Measurements from ENCODE around the gene TMCO4.
A peak's percentile ranks its signal among the peaks of the same experiment; 100 is the strongest.
"Not testable (repeated sequence)": the region's sequence is repeated elsewhere in the genome, so short reads cannot be mapped to it uniquely, and the experiment has no call there.

Gene TMCO4

DNA sequence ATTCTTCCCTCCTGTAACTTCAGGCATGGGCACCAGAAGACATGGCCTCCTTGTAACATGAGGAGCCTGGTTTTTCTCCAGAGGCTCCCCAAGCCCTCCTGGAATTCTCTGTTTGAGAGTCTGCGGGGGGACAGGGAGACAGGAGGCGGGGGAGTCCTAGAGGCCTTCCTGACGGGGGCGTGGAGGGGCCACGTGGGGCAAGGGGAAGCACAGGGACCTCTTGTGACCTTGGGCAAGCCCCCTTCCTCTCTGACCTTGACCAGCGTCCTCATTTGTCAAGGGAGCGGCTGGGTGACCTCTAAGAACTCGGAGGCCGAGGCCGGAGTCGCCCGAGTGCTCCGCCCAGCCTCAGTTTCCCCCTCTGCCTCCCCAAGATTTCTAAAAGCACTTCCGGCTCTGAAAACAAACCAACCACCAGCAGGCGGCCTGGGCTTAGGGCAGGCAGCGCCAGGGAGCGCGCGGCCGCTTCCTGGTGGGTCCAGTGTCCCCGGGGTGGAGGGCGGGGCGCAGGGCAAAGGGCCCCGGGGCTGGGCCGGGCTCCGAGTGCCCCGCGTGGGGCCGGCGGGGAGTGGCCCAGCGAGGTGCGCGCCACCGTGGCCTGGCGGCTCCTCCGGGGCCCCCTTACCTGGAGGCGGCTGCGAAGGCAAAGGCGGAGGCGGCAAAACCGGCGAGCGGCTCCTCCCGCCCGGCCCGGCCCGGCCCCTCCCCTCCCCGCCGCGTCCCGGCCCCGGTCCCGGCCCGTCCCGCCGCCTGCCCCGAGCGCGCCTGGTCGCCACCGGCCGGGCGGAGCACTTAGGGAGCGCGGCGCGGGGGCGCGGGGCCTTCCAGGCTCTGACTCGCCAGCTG, at the start of gene TMCO4:
Gene TMCO4, minus strand, starts transcription at position 687 of the 846 bp plus-strand sequence. CDS start 19,158 bp downstream, outside the sequence.
- DNase-seq: no peak

DNA sequence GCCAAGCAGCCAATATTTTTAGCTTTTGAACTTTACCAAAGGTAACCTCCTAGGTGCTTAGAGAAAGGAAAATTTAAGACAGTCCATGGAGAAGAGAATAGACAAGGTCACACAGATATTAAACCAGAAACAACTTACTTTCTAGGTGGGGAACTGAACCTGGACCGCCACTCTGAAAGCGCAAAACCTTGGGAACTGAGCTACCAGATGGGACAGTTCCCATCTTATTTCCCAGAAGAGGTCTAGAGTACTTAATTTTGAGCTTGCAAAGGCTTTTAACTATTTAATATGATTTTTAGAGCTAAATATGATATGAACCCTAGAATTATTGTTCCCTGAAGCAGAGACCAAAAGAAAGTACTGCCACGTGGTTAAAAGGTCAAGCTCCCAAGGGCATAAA, 49.6 kb upstream of the TMCO4 start:
- not testable (repeated sequence) for DNase-seq

DNA sequence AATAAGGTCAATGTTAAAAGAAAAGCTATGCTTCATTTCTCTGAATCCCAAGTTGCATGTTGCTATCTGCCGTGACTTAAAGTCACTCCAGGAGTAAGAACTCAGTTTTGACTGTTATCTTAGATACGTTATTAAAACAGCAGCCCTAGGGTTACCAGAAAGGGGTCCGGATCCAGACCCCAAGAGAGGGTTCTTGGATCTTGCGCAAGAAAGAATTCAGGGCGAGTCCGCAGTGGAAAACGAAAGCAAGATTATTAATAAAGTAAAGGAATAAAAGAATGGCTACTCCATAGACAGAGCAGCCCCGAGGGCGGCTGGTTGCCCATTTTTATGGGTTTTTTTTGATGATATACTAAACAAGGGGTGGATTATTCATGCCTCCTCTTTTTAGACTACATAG, 47.6 kb upstream of the TMCO4 start:
- not testable (repeated sequence) for DNase-seq

DNA sequence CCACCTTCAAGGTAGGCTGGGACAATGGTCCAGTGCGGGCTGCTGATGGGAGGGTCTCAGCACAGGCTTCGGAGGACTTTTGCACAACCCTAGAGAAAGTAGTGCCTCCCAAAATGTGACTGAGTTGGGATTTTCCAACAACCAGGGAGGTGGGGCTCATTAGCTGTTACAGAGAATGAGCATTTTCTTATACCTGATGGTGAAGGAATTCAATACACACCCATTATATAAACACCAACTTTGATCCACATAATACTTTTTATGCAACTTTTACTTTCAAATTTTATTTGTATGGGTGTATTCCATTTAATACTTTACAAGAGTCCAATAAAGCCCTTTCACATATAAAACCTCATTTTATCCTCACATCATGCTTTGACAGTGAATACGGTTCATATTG, 46.6 kb upstream of the TMCO4 start:
- DNase-seq: no peak

DNA sequence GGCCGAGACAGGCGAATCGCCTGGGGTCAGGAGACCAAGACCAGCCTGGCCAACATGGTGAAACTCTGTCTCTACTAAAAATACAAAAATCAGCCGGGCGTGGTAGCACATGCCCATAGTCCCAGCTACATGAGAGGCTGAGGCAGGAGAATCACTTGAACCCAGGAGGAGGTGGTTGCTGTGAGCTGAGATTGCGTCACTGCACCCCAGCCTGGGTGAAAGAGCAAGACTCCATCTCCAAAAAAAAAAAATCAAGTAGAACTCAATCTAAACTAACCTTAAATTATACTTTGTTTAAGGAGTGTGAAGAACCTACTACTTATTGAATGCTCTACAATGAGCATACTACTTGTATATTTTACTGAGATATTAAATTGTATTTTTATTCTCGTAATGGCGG, 45.8 kb upstream of the TMCO4 start:
- no peak for DNase-seq

DNA sequence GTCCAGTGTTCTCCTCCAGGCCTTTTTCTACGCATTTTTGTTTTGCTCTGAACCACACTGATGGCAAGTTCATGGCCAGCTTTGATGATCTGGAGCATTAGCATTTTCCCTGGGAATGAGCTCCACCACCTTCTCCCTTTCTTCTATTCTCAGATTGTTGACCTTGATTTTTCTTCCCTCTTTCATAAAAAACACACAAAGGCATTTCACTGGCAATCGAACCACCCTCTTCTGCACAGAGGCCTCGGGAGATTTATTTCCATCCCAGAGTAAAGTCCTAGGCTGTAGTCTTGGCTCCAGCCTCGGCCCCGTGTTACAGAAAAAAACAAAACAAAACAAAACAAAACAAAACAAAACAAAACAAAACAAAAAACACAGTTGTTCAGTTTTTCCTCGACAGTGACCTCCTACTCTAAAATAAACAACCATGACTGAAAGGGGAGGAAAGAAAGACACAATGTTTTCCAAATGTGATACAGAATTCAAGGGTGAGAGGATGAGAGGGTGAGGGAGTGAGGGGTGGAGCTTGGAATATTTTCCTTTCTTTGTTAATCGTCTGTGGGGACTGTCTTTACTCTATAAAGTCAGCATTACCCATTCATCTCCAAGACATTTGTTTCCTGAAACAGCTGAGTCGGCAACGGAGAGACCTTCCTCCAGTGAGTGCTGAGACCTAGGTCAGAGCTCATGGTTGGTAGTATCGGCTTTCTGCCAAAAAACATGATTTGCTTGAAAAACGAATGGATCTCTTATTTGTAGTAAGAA, 45.2 kb upstream of the TMCO4 start:
- no peak for DNase-seq

DNA sequence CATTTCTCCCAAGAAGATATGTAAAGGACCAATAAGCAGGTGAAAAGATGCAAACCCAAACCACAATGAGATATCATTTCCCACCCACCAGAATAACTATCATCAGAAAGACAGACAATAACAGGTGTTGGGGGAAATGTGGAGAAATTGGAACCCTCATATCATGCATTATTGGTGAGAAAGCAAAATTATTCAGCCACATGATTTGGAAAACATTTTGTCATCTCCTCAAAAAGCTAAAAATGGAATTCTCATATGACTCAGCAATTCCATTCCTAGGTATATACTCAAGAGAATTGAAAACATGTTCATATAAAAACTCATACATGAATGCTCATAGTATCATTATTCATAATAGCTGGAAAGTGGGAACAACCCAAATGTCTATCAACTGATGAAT, 40.5 kb upstream of the TMCO4 start:
- no peak for DNase-seq

DNA sequence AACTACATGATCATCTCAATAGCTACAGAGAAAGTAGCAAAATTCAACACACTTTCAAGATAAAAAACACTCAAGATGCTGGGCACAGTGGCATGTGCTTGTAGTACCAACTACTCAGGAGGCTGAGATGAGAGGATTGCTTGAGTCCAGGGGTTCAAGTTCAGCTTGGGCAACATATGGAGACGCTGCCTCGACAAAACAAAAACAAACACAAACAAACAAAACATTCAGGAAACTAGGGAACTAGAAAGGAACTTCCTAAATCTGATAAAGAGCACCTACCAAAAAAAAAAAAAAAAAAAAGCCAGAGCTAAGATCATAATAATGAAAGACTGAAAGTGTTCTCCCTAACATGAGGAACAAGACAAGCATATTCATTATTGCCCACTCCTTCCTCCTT, 38.1 kb upstream of the TMCO4 start:
- DNase-seq: no peak

DNA sequence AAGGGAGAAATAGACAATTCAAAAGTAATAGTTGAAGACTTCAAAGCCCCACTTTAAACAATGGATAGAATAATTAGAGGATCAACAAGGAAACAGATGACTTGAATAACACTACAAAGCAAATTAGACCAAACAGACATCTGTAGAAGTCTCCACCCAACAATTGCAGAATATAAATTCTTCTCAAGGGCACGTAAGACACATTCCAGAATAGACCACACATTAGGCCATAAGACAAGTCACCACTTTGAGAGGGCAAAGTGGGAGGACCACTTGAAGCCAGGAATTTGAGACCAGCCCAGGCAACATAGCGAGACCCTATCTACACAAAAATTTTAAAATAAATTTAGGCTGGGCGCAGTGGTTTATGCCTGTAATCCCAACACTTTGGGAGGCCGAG, 35.9 kb upstream of the TMCO4 start:
- DNase-seq: no peak

DNA sequence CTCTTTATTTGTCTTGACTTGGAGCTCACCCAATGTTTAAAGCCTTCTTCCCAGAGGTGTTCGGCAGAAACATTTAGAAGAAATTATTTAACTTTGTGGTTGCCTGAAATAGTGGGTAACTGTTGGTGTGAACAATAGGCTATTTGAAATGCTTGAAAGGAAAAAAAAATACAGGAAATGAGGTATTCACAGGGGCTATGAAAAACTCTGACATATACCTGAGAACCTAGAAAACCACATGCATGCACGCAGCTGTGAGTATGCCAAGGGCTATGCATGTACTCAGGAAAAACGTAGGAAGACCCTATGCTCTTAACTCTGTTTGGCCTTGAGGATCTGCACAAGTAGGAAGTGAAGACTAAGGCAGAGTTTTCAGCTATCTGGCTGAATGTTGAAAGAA, 31.7 kb upstream of the TMCO4 start:
- no peak for DNase-seq

DNA sequence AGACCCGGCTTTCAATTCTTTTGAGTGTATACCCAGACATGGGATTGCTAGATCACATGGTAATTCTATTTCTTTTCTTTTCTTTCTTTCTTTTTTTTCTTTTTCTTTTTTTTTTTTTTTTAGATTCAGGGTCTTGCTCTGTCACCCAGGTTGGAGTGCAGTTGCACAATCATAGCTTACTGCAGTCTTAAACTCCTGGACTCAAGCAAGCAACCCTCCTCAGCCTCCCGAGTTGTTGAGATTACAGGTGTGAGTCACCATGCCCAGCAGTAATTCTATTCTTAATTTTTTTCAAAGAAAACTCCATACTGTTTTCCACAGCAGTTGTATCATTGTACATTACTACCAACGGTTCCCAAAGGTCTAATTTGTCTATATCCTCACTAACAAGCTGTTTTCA, 28.8 kb upstream of the TMCO4 start:
- DNase-seq: no peak

DNA sequence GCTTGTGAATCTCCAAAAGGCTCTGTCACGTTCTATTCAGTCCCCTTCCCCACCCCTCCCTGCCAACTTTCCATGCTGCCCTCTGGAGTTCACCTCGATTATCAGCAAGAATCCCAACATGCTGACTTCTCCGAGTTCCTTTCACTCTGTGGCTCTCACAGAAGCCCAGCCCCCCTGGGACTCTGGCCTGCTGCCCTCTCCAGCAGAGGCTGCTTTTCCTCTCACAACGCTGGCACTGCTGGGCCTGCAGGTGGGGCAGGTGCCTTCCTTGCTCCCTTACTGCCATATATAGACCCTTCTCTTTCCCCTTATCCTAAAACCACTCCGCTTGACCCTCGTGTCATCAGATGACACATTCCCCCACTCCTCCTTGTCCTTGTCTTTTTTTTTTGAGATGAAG, 25.6 kb upstream of the TMCO4 start:
- DNase-seq: no peak

DNA sequence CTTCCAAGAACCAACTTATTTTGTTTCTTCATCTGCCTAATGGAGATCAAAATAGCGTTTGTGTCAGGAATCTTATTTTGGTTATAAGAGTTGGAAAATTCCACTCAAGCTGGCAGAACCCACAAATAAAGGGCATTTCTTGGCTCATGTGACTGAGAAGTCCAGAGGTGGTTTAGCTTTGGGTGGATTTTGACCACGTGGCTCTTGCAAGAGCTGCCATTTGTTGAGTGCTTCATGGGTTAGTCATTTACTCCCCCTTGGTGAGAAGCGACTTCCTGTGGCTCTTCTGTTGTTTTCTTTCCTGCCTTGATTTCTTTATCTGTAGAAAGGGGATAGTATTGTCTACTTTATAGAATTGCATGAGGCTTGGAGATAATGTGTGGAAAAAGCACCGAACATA, 24.8 kb upstream of the TMCO4 start:
- DNase-seq: no peak

DNA sequence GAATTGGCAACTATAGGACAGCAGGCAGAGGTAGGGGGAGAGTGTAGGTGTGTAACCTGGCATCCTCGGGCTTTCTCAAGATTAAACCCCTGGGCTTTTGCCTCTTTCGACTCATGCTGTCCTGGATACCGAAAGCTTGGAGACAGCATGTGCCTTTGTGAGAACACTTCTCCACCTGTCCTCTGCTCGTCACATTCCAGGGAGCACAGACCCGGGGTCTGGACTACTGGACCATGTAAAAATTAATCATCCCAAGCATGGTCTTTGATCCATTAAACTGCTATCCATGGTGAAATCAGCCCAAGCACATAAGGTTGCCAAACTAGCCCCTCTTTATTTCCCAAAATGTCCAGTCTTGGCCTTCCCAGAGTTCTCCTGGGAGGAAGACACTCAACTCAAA, 24.3 kb upstream of the TMCO4 start:
- no peak for DNase-seq

DNA sequence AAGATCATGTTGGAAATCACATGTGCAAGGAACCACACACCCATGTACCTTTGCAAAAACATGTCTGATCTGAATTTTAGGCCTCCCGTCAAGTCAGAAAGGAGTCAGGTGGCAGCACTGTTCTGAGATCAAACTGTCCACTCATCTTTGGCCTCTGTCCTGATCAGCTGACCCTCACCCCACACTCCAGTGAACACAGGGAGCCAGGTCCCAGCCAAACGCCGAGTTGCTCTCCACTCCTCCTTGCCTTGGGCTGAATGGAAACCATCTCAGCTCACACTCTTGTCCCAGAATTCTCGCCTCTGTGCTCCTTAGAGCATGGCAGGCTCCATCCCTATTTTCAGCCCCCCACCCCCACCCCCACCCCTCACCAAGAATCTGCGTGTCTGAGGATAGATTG, 20.0 kb upstream of the TMCO4 start:
- no peak for DNase-seq

DNA sequence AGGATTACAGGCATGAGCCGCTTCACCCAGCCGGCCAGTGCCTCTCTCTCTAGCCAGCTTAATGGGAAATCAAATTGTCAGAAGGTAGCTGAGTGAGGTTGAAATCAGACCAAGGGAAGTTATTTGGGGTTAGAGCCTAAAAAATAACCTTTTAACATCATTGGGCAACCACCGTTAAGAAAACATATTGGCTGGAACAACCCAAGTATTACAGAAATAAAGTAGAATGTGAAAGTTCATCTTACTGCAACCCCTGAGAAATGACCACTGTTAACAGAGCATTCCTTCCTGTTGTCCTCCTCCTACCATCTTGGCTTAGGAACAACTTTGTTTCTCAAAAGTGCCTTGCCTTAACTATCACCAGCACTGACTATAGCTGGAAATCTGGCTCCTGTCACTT, 18.6 kb upstream of the TMCO4 start:
- DNase-seq: no peak

DNA sequence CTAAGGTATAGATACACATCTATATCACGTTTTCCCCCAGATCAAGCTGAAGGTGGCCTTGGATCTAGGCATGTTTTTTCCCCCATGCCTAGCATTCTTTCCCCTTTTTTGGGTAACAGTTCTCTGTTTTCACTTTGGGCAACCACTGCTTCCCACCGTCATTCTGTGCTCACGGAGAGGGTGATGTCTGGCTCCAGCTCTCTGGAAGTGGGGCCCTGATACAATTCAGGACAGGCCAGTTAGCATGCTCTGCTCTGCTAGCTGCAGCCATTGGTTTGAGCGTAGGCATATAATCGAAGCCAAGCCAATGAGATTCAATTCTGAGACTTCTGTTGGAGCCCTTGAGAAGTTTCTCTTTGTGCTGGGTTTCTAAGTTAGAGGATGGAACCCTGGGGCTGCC, 17.4 kb upstream of the TMCO4 start:
- no peak for DNase-seq

DNA sequence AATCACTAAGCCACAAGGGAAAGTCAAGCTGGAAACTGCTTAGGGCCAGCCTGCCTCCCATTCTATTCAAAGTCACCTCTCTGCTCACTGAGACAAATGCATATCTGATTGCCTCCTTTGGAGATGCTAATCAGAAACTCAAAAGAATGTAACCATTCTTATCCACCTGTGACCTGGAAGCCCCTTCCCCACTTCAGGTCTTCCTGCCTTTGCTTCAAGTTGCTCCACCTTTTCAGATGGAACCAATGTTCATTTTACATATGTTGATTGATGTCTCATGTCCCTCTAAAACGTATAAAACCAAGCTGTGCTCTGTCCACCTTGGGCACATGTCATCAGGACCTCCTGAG, 17.0 kb upstream of the TMCO4 start:
- not testable (repeated sequence) for DNase-seq

DNA sequence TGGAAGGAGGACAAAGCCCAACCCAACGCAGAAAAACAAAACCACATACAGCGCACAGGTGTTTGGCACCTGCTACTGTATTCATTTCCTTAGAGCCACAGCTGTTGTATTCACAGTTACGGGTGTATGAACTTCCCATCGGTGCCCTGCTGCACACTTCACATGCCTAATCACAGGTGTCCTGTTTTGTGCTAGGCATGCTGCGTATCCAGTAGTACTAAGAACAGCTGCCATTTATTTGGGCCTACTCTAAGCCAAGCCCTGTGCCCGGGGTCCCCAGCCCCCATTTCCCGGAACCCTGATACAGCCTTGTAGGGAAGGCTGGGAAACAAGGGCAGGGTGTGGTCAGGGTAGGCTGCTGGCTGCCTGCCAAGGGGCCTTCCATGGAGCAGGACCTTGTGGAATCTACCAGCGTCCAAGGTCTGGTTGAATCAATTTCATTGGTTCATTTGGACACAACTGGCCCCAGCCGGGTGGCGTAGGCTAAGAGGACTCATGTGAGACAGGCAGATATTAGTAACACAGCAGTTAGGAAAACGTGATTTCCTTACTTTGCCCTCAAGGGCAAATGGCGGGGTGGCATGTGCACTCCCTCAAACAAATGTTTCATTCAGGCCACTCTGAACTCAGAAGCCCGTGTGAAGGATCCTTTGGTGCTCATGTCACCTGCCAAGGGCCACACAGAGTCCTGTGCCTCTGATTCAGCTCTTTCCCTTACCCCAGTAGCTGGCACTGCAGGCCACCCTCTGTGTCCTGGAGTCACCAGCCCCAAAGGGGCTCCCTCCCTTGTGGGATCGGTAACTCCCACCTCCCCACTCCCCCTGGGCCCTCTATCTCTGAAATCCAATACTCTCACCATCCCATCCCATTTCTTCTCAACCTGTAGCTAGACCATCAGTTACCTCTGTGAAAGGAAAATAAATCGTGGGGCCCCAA, 16.4 kb upstream of the TMCO4 start:
- peak; percentile 34 for DNase-seq

DNA sequence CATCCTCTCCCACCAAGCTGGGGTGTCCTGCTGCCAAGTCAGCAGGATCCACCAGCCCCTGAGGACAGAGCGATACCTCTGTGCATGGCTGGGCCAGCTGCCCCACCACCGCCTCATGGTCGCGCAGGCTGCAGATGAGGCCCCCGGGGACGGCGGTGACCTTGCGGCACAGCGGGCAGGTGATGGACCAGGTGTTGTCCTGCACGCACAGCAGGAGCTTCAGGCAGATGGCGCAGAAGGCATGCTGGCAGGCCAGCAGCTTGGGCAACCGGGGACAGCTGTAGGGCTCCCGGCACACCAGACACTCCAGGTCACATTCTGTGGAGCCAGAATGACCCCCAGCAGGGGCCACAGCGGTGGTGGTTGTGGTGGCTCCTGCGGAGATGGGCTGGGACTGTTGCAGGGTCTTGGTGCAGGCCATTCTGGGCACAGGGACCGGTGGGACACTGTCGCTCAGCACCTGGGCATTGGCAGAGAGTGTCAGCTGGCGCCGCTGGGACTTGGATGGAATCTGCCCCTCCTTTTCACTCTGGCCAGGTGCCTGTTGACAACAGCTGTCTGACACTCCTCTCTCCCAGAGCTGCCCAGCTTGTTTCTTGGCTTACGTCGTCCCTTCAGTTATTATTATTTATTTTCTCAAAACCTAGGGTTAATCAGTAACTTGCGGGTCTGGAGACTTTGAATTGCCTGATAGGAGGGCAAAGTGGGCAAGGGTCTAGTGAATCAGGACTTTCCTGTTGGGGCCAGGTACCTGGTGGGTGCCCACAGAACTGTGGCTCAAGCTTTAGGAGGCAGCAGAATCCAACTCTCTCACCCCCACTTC, 15.2 kb upstream of the TMCO4 start, which contains the start of gene RNF186:
Gene RNF186, minus strand, starts transcription at position 603 of the 823 bp plus-strand sequence. Its CDS starts 182 bp downstream, at position 421.
- no peak for DNase-seq

DNA sequence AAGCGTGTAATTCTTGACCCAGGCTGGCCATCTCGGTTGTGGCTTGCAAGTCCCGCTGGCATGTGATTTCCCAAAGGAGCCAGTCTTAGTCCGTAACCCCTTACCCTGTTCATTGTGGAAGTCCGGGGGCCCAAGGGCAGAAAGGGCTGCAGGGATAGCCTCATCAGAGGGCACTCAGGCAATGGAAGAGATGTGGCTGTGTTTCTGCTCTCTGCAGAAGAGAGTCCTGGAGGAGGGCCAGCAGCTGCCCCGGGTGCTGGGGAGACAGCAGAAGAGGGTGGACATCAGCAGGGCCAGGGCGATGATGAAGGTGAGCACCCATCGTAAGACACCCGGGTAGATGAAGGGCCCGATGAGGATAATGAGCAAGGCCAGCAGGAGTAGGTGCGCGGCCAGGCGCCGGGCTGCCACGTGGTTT, 14.5 kb upstream of the TMCO4 start:
- DNase-seq: no peak

DNA sequence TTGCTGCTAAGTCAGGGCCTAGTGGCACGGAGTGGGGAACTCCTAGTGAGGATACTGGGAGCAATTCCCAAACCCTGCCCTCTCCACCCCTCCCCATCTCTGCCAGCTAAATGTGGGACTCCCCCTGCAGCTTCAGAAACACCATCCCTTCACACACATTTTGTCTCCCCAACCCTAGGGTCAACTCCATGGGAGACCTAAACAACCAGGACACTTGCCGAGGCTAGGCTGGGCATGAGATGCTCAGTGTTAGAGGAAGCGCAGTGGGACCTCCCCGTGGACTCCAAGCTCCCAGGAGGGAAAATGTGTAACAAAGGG, 13.9 kb upstream of the TMCO4 start:
- DNase-seq: no peak
